ENCODE measurements around the gene PDXDC1. TPM values are rescaled to one million over a fixed set of nuclear protein-coding genes. Genes with fewer than 3 reads are reported as not detected.
"Not testable (repeated sequence)": the region's sequence is repeated elsewhere in the genome, so short reads cannot be mapped to it uniquely, and the experiment has no call there.

PDXDC1 gene
- total RNA-seq, 1 donor from 2014 or later = 107 TPM

GRCh38 chr16:15137514-15137913, 162.7 kb downstream of the PDXDC1 start:
- not testable (repeated sequence) for H3K36me3 Mint-ChIP-seq (ENCODE audit: unreplicated experiment); H3K4me3 Mint-ChIP-seq (ENCODE audit: unreplicated experiment); H3K4me1 Mint-ChIP-seq (ENCODE audit: unreplicated experiment); H3K27me3 Mint-ChIP-seq (ENCODE audit: unreplicated experiment); DNase-seq (ENCODE audit: extremely low spot score, unreplicated experiment); H3K27ac Mint-ChIP-seq (ENCODE audit: unreplicated experiment); H3K9me3 Mint-ChIP-seq (ENCODE audit: unreplicated experiment)

GRCh38 chr16:15140444-15141365, 165.9 kb downstream of the PDXDC1 start:
- not testable (repeated sequence) for H3K27ac Mint-ChIP-seq (ENCODE audit: unreplicated experiment); H3K27me3 Mint-ChIP-seq (ENCODE audit: unreplicated experiment); H3K9me3 Mint-ChIP-seq (ENCODE audit: unreplicated experiment); H3K36me3 Mint-ChIP-seq (ENCODE audit: unreplicated experiment); H3K4me3 Mint-ChIP-seq (ENCODE audit: unreplicated experiment)
- peak; percentile 82 for DNase-seq (ENCODE audit: extremely low spot score, unreplicated experiment)
- H3K4me1 Mint-ChIP-seq (ENCODE audit: unreplicated experiment) = peaks cover 20% of the 10 kb centered on the region

DNA sequence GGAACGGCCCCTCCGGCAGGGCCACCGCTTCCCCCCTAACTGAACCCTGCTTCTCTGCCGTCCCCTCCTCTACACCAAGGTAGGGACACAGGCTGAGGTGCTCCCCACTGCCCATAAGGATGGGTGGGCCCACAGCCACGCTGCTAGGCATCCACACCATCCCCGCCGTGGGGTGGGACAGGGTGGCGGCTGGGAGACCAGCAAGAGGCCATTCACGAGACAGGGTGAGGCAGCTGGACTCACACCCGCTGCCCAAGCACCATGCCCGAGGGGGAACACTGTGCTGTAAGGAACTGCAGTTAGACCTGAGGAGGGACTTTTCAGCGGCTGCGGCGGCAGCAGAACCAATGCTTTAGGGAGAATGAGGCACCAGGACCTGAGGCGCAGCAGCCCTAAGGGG, 166.8 kb downstream of the PDXDC1 start:
- DNase-seq (ENCODE audit: extremely low spot score, unreplicated experiment) = peak; percentile 83
- Mint-ChIP-seq H3K27ac (ENCODE audit: unreplicated experiment) (peak overlapping the region; percentile 31), H3K4me3 (ENCODE audit: unreplicated experiment) (peak overlapping the region; percentile 18), H3K4me1 (ENCODE audit: unreplicated experiment) (peaks cover 28% of the 10 kb centered on the region), H3K27me3 (ENCODE audit: unreplicated experiment) (no peaks in the 10 kb centered on the region), H3K36me3 (ENCODE audit: unreplicated experiment) (no peaks in the 10 kb centered on the region), H3K9me3 (ENCODE audit: unreplicated experiment) (no peaks in the 10 kb centered on the region)
- TF ChIP-seq, protein P1, sequence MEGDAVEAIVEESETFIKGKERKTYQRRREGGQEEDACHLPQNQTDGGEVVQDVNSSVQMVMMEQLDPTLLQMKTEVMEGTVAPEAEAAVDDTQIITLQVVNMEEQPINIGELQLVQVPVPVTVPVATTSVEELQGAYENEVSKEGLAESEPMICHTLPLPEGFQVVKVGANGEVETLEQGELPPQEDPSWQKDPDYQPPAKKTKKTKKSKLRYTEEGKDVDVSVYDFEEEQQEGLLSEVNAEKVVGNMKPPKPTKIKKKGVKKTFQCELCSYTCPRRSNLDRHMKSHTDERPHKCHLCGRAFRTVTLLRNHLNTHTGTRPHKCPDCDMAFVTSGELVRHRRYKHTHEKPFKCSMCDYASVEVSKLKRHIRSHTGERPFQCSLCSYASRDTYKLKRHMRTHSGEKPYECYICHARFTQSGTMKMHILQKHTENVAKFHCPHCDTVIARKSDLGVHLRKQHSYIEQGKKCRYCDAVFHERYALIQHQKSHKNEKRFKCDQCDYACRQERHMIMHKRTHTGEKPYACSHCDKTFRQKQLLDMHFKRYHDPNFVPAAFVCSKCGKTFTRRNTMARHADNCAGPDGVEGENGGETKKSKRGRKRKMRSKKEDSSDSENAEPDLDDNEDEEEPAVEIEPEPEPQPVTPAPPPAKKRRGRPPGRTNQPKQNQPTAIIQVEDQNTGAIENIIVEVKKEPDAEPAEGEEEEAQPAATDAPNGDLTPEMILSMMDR (IDR thresholded peaks at IDR 0.05) = no peak

DNA sequence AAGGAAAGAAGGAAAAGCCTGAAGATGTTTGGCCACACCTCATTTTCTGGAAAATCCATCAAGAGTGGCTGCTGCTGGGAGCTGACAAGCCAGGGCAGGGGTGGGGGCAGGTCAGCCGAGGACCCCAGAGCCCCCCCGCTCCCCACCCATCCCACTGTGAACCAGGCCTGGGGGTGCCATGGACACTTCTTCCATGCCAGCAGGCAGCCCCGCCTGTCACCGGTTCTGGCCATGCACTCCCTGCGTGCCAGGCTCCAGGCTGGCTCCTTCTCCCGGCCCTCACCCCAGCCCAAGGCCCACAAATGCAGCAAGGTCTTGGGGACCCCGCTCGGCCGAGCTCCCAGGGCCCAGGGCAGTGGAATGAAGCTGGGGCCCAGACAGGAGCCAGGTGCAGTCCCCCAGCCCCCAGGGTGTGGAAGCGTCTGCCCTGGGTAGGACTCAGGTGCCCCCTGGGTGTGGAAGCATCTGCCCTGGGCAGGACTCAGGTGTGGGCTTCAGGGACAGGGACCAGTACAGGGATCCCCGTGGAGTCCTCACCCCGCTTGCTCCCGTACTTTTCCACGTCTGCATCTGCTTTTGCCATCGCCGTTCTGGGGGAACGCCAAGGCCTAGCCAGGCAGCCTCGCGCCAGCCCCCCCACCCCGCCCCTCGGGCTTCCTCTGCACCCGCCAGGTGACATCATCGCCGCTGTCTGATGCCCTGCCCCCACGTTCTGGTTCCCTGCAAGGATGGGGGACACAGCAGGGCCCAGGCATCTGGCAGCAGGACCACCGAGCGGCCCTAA, 167.5 kb downstream of the PDXDC1 start:
- not testable (repeated sequence) for H3K36me3 Mint-ChIP-seq (ENCODE audit: unreplicated experiment); H3K27ac Mint-ChIP-seq (ENCODE audit: unreplicated experiment); H3K27me3 Mint-ChIP-seq (ENCODE audit: unreplicated experiment); H3K9me3 Mint-ChIP-seq (ENCODE audit: unreplicated experiment); H3K4me3 Mint-ChIP-seq (ENCODE audit: unreplicated experiment)
- DNase-seq (ENCODE audit: extremely low spot score, unreplicated experiment) = peak; percentile 75
- peaks cover 35% of the 10 kb centered on the region for H3K4me1 Mint-ChIP-seq (ENCODE audit: unreplicated experiment)

GRCh38 chr16:15142891-15143600, 168.2 kb downstream of the PDXDC1 start:
- not testable (repeated sequence) for H3K27ac Mint-ChIP-seq (ENCODE audit: unreplicated experiment); H3K36me3 Mint-ChIP-seq (ENCODE audit: unreplicated experiment); H3K27me3 Mint-ChIP-seq (ENCODE audit: unreplicated experiment); H3K9me3 Mint-ChIP-seq (ENCODE audit: unreplicated experiment); H3K4me3 Mint-ChIP-seq (ENCODE audit: unreplicated experiment)
- H3K4me1 Mint-ChIP-seq (ENCODE audit: unreplicated experiment) = peaks cover 40% of the 10 kb centered on the region
- DNase-seq (ENCODE audit: extremely low spot score, unreplicated experiment) = peak; percentile 77

GRCh38 chr16:15143601-15144091, 168.8 kb downstream of the PDXDC1 start:
- DNase-seq (ENCODE audit: extremely low spot score, unreplicated experiment) = peak; percentile 82
- not testable (repeated sequence) for H3K9me3 Mint-ChIP-seq (ENCODE audit: unreplicated experiment); H3K36me3 Mint-ChIP-seq (ENCODE audit: unreplicated experiment); H3K27me3 Mint-ChIP-seq (ENCODE audit: unreplicated experiment)
- H3K27ac Mint-ChIP-seq (ENCODE audit: unreplicated experiment) = peak overlapping the region; percentile 90
- peaks cover 43% of the 10 kb centered on the region for H3K4me1 Mint-ChIP-seq (ENCODE audit: unreplicated experiment)
- H3K4me3 Mint-ChIP-seq (ENCODE audit: unreplicated experiment) = peak overlapping the region; percentile 29

GRCh38 chr16:15144092-15144631, 169.3 kb downstream of the PDXDC1 start:
- not testable (repeated sequence) for H3K27me3 Mint-ChIP-seq (ENCODE audit: unreplicated experiment); H3K9me3 Mint-ChIP-seq (ENCODE audit: unreplicated experiment); H3K36me3 Mint-ChIP-seq (ENCODE audit: unreplicated experiment)
- peak overlapping the region; percentile 90 for H3K27ac Mint-ChIP-seq (ENCODE audit: unreplicated experiment)
- peak; percentile 85 for DNase-seq (ENCODE audit: extremely low spot score, unreplicated experiment)
- H3K4me1 Mint-ChIP-seq (ENCODE audit: unreplicated experiment) = peaks cover 46% of the 10 kb centered on the region
- peak overlapping the region; percentile 55 for H3K4me3 Mint-ChIP-seq (ENCODE audit: unreplicated experiment)

DNA sequence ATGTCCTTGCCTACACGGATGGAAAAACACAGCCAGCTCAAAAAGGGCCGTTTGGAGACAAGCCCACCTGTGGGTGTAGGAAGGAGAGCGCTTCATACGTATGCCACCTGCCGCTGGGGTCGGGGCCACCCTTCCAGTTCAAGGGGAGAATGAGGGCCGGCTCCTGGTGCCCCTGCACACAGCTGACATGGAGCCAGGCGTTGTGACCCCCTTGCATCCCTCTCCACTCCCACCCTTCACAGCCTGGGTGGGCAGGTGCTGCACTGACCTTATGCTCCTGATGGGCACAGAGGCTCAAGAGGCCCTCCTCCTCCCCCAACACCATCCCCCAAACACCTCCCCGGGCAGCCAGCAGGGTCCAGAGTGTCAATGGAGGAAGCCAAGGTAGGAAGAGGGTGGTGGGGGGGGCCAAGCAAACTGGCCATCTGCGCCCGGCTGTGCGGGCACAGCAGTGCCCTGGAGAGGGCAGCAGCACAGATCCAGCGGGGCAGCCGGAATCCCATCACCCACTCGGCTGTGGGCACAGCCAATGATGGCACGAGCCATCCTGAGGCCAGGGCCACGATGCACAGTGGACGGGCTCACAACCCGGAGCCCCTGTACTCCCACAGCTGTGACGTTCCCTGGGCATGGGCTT, 170.1 kb downstream of the PDXDC1 start:
- peaks cover 46% of the 10 kb centered on the region for H3K4me1 Mint-ChIP-seq (ENCODE audit: unreplicated experiment)
- not testable (repeated sequence) for H3K9me3 Mint-ChIP-seq (ENCODE audit: unreplicated experiment); H3K36me3 Mint-ChIP-seq (ENCODE audit: unreplicated experiment); H3K27me3 Mint-ChIP-seq (ENCODE audit: unreplicated experiment)
- H3K27ac Mint-ChIP-seq (ENCODE audit: unreplicated experiment) = peak overlapping the region; percentile 90
- DNase-seq (ENCODE audit: extremely low spot score, unreplicated experiment) = peak; percentile 82
- H3K4me3 Mint-ChIP-seq (ENCODE audit: unreplicated experiment) = peak overlapping the region; percentile 55

- not testable (repeated sequence) for H3K4me3 Mint-ChIP-seq (ENCODE audit: unreplicated experiment); H3K9me3 Mint-ChIP-seq (ENCODE audit: unreplicated experiment); H3K27me3 Mint-ChIP-seq (ENCODE audit: unreplicated experiment); H3K36me3 Mint-ChIP-seq (ENCODE audit: unreplicated experiment)
- Mint-ChIP-seq H3K27ac (ENCODE audit: unreplicated experiment) (peak overlapping the region; percentile 75), H3K4me1 (ENCODE audit: unreplicated experiment) (peaks cover 43% of the 10 kb centered on the region)
- DNase-seq (ENCODE audit: extremely low spot score, unreplicated experiment) = peak; percentile 76
These were observed 170.8 kb downstream of the PDXDC1 start for GRCh38 chr16:15145418-15146263.
